ENCODE data around the gene PYGB. TPM values are rescaled to one million over a fixed set of nuclear protein-coding genes. Genes with fewer than 3 reads are reported as not detected.

PYGB gene
- total and polyA plus RNA-seq, 2 experiments from 2014 or later, result 45.3 to 61.1 TPM

DNA sequence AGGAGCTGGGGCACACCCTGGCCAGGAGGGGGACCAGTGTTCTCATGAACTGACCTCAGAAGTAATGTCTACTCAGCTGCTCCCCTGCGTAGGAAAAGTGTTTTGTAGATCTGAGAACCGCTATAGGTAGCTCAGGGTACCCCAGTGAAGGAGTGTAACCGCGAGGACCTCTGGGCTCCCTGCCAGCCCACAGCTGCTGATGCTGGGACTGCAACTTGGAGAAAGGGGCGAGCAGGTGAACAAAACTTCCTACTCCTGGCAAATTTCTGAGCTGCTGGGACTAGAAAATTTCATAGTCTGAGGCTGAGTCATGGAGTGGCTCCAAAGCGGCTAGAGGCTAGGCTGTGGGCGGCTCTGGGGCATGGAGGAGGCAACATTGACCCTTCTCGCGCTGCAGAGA is 51.9 kb downstream of the PYGB start:
- H3K36me3 ChIP-seq (replicated peaks; ENCODE audit: insufficient read depth, low read depth), result no peaks in the 10 kb centered on the region
- H2AFZ ChIP-seq, result no peak overlapping the region
- H3K4me1 ChIP-seq (ENCODE audit: insufficient read depth), result no peaks in the 10 kb centered on the region
- no peak overlapping the region for H3K27ac ChIP-seq
- H4K20me1 ChIP-seq (ENCODE audit: insufficient read depth, poor library complexity, severe bottlenecking), result no peaks in the 10 kb centered on the region
- 94% methylated on average over 9 of the region's 9 CpGs for WGBS (ENCODE audit: low lambda C conversion rate, missing lambda C conversion rate)
- DNase-seq (ENCODE audit: low spot score), result no peak
- no peak overlapping the region for H3K4me3 ChIP-seq
- H3K9me2 ChIP-seq (replicated peaks; ENCODE audit: insufficient read depth), result no peaks in the 10 kb centered on the region
- H3K79me2 ChIP-seq, result no peaks in the 10 kb centered on the region
- no peaks in the 10 kb centered on the region for H3K9me3 ChIP-seq (ENCODE audit: low read depth)
- H3K4me2 ChIP-seq, result no peak overlapping the region
- no peaks in the 10 kb centered on the region for H3K27me3 ChIP-seq
- TF ChIP-seq EZH2 (IDR thresholded peaks at IDR 0.05; ENCODE audit: borderline replicate concordance) (no peak), EZH2phosphoT487 (IDR thresholded peaks at IDR 0.05; ENCODE audit: low read depth, severe bottlenecking, unreplicated experiment) (no peak), CTCF (IDR thresholded peaks at IDR 0.05; ENCODE audit: poor library complexity) (no peak)

DNA sequence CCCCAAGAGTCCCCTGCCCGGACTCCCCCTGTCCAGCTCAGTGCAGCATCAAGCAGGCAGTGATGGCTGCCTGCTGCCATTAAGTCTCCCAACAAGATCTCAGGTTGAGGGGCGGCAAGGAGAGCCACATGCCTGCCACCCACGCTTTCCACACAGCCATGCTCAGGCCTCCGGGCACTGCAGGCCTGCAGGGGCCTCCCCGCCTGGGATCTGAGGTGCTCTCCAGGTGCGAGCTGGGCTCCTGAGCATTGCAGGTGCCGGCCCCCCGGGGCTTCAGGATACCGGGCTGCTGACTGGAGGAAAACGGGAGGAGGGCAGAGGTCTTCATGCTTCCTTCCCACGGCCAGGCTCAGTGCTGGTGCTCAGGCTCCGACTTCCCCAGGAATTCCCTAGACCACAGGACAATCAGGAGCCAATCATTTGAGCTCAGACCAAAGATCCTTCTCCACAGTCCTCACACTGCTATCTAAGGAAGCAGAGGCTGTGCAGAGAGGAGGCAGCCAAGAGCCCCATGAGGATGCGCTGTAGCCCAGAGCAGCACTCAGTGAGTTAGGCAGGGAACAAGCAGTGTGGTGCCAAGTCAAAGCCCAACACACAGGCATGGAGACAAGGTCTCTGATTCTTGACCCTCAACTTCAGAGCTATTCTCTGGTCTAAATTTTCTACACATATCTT is 52.7 kb downstream of the PYGB start:
- no peak overlapping the region for H3K4me3 ChIP-seq
- DNase-seq (ENCODE audit: low spot score), result no peak
- no peaks in the 10 kb centered on the region for H3K27me3 ChIP-seq
- H3K27ac ChIP-seq, result no peak overlapping the region
- H4K20me1 ChIP-seq (ENCODE audit: insufficient read depth, poor library complexity, severe bottlenecking), result no peaks in the 10 kb centered on the region
- no peak overlapping the region for H2AFZ ChIP-seq
- no peaks in the 10 kb centered on the region for H3K36me3 ChIP-seq (replicated peaks; ENCODE audit: insufficient read depth, low read depth)
- H3K9me3 ChIP-seq (ENCODE audit: low read depth), result no peaks in the 10 kb centered on the region
- H3K4me1 ChIP-seq (ENCODE audit: insufficient read depth), result no peaks in the 10 kb centered on the region
- TF ChIP-seq EZH2phosphoT487 (IDR thresholded peaks at IDR 0.05; ENCODE audit: low read depth, severe bottlenecking, unreplicated experiment) (no peak), CTCF (IDR thresholded peaks at IDR 0.05; ENCODE audit: poor library complexity) (no peak), EZH2 (IDR thresholded peaks at IDR 0.05; ENCODE audit: borderline replicate concordance) (no peak)
- no peak overlapping the region for H3K4me2 ChIP-seq
- 76% methylated on average over 13 of the region's 13 CpGs for WGBS (ENCODE audit: low lambda C conversion rate, missing lambda C conversion rate)
- no peaks in the 10 kb centered on the region for H3K79me2 ChIP-seq
- no peaks in the 10 kb centered on the region for H3K9me2 ChIP-seq (replicated peaks; ENCODE audit: insufficient read depth)

DNA sequence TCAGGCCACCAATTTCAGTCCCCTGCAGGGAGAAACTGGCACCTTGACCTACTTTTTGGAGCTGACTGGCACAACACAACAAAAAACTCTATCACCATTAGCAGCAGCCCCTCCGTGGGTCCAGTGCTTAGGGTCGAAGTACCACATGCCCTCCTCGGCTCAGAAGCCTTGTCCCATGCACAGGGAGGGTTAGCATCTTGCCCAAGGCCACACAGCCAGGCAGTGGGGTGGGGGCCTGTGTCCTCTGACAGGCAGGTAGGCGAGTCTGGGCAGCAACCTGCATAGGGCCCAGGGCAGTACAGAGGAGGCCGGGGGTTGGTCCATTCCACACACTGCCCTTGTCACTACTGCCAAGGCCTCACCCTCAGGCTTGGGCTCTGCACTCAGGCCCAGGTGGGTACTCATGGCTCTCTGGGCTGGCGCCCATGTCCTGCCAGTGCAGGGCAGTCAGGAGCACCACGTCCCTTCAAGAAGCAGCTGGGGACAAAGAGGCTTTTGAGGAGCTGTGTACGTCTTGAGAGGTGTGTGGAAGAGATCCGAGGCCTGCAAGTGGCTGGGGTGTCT is 53.6 kb downstream of the PYGB start:
- no peak overlapping the region for H3K27ac ChIP-seq
- TF ChIP-seq CTCF (IDR thresholded peaks at IDR 0.05; ENCODE audit: poor library complexity) (no peak), EZH2 (IDR thresholded peaks at IDR 0.05; ENCODE audit: borderline replicate concordance) (no peak), EZH2phosphoT487 (IDR thresholded peaks at IDR 0.05; ENCODE audit: low read depth, severe bottlenecking, unreplicated experiment) (no peak)
- no peaks in the 10 kb centered on the region for H3K36me3 ChIP-seq (replicated peaks; ENCODE audit: insufficient read depth, low read depth)
- no peak overlapping the region for H2AFZ ChIP-seq
- H3K27me3 ChIP-seq, result no peaks in the 10 kb centered on the region
- H3K4me2 ChIP-seq, result no peak overlapping the region
- no peak overlapping the region for H3K4me3 ChIP-seq
- no peak for DNase-seq (ENCODE audit: low spot score)
- H3K9me3 ChIP-seq (ENCODE audit: low read depth), result no peaks in the 10 kb centered on the region
- H3K4me1 ChIP-seq (ENCODE audit: insufficient read depth), result no peaks in the 10 kb centered on the region
- no peaks in the 10 kb centered on the region for H3K79me2 ChIP-seq
- H3K9me2 ChIP-seq (replicated peaks; ENCODE audit: insufficient read depth), result no peaks in the 10 kb centered on the region
- WGBS (ENCODE audit: low lambda C conversion rate, missing lambda C conversion rate), result 96% methylated on average over 9 of the region's 9 CpGs
- H4K20me1 ChIP-seq (ENCODE audit: insufficient read depth, poor library complexity, severe bottlenecking), result no peaks in the 10 kb centered on the region

Measured in hepatocyte (in vitro differentiated cells).